Neural cell (in vitro differentiated cells): Measurements from ENCODE around the gene DOK6.

Source experiments
- CTCF ChIP-seq: fragments of 450-650 bp; IDR thresholded peaks from 2 replicates; pipeline ENCODE4 v1.5.1; 2014; ENCODE audit warnings: antibody characterized with exemption, mild to moderate bottlenecking, moderate library complexity; ENCODE audit not compliant: poor library complexity, severe bottlenecking
- EZH2 ChIP-seq: fragments of 200-600, 300-800 bp; shearing (Covaris generic), sonication (generic); IDR thresholded peaks from 2 replicates; pipeline ENCODE4 v1.6.1; 2014; ENCODE audit warnings: antibody characterized with exemption, low read length, borderline replicate concordance, mild to moderate bottlenecking; ENCODE audit not compliant: insufficient read depth, poor library complexity, severe bottlenecking

- TF ChIP-seq EZH2, result no peak
- no peak for TF ChIP-seq CTCF
These were observed 211.6 kb downstream of the DOK6 start for GRCh38 chr18:69612242-69612641.
